KOPT-K1 (cell line): Measurements from ENCODE around the gene OR5H15.
"Not testable (repeated sequence)": the region's sequence is repeated elsewhere in the genome, so short reads cannot be mapped to it uniquely, and the experiment has no call there.

Experiments used
- H3K27ac ChIP-seq: fragments of 200-600 bp; sonication (generic); 2 replicates; pipeline ENCODE4 v1.5.1; 2016; ENCODE audit warnings: antibody characterized with exemption, mild to moderate bottlenecking, low read depth, low read length; ENCODE audit not compliant: poor library complexity, severe bottlenecking
- H3K36me3 ChIP-seq: fragments of 200-600 bp; sonication (generic); 2 replicates; pipeline ENCODE4 v1.5.1; 2017; ENCODE audit warnings: antibody characterized with exemption, mild to moderate bottlenecking, low read length, moderate library complexity; ENCODE audit not compliant: insufficient read depth
- H3K9me3 ChIP-seq: fragments of 200-600 bp; sonication (generic); 2 replicates; pipeline ENCODE4 v1.5.1; 2017; ENCODE audit warnings: antibody characterized with exemption, low read length, mild to moderate bottlenecking; ENCODE audit not compliant: insufficient read depth, poor library complexity, severe bottlenecking

The OR5H15 gene

DNA sequence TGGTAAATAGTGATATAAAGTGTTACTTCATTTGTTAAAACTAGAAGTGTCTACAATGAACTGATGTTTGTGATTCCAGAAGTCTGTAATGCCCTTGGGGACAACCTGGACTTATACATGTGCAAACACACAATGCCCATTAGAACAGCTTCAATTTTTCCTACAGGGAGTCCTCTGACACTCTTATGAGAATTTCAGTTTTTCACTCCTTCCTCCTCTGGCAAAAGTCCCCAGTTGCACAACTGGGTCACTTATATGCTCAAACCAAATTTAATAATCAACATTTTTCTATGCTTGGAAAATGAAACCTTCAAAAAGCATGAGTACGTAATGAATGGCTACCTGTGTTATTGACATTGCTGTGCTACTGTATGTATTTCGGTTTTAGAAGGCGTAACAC is at the start of gene OR5H15:
Gene OR5H15, plus strand, starts transcription at position 301 of the 400 bp plus-strand sequence. CDS start 2,004 bp downstream, outside the sequence.
- no peaks in the 10 kb centered on the region for H3K9me3 ChIP-seq
- H3K36me3 ChIP-seq, result no peaks in the 10 kb centered on the region
- H3K27ac ChIP-seq, result no peak within 1 kb of the TSS

DNA sequence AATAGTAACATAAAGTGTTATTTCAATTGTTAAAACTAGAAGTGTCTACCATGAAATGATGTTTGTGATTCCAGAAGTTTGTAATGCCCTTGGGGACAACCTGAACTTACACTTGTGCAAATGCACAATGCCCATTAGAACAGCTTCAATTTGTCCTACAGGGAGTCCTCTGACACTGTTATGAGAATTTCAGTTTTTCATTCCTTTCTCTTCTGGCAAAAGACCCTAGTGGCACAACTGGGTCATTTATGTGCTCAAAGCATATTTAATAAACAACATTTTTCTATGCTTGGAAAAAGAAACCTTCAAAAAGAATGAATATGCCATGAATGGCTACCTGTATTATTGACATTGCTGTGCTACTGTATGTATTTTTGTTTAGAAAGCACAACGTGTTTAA is 36.1 kb upstream of the OR5H15 start, which contains the start of gene OR5H1:
Gene OR5H1, plus strand, starts transcription at position 301 of the 400 bp plus-strand sequence. CDS start 1,977 bp downstream, outside the sequence.
- no peaks in the 10 kb centered on the region for H3K9me3 ChIP-seq

DNA sequence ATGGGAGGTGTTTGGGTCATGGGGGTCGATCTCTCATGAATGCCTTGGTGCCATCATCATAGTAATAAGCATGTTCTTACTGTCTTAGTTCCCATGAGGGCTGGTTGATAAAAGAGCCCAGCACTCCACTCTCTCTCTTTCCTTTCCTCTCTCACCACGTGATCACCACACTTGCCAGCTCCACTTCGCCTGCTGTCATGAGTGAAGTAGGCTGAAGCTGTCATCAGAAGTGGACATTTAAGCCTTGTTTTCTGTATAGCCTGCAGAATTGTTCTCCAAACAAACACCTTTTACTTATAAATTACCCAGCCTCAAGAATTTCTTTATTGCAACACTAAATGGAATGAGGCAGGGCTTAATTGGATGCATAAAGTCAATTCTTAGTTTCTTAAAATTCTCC is 29.9 kb upstream of the OR5H15 start:
- no peak overlapping the region for H3K27ac ChIP-seq
- H3K9me3 ChIP-seq, result no peaks in the 10 kb centered on the region
- H3K36me3 ChIP-seq, result no peaks in the 10 kb centered on the region

More for the DNA sequence above, 36.1 kb upstream of the OR5H15 start, which contains the start of gene OR5H1:
- Histone ChIP-seq H3K27ac (no peak within 1 kb of the TSS), H3K36me3 (no peaks in the 10 kb centered on the region)

DNA sequence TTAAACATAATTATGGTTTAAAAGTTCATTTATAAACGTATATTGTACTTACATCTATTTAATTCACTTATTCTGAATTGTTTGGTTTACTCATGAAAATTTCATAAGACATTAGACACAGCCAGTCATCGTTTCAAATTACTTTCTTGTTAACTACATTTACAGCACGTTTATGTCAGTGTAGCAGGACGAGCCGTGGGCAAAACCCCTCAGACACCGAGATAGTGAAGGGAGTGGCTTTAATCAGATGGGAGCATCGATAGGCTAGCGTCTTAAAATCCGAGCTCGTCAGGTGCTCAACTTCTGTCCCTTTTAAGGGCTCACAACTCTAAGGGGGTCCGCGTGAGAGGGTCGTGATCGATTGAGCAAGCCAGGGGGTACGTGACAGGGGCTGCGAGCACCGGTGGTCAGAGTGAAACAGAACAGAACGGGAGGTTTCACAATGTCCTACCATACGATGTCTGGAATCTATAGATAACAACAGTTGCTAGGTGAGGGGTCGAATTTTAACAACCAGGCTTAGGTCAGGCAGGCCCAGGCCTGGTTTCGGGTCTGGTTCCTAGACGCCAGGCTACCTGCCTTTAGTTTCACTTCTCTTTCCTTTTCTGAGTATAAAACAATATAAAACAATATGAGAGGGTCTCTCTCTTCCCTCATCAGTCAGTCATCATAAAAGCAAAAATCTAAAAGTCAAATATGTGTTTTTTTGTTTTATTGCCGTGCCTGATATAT is 28.5 kb upstream of the OR5H15 start:
- H3K36me3 ChIP-seq, H3K27ac ChIP-seq, H3K9me3 ChIP-seq: not testable (repeated sequence)

DNA sequence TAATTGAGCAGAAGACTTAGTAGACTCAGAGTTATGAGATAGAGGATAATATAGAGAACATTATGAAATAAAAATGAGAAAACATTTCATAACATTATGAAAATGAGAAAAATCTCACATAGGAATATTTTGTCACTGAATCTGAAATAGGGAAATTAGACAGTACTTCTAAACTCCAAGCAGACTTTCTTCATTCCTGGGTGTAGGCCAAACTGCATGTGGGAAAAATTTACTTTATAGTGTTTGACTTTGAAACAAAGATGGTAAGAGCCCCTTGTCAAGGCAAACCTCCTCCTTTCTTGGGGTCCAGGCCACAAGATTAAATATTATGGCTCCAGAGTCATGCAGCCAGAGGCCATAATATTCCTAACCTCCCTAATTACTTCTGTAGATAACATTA is 26.0 kb upstream of the OR5H15 start:
- Histone ChIP-seq H3K9me3 (no peaks in the 10 kb centered on the region), H3K36me3 (no peaks in the 10 kb centered on the region), H3K27ac (no peak overlapping the region)

DNA sequence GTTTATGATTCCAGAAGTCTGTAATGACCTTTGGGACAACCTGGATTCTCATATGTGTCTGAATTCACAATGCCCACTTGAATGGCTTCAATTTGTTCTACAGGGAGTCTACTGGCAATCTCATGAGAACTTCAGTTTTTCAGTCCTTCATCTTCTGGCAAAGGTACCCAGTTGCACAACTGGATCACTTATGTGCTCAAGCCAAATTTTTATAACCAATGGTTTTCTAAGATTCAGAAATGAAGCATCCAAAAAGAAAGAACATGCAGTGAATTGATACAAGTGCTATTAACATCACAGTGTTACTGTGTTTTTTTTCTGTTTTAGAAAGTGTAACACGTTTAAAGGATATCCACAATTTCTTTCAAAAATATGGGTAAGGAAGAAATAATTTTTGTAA is 19.3 kb upstream of the OR5H15 start, which contains the start of gene OR5H14:
Gene OR5H14, plus strand, starts transcription at position 301 of the 400 bp plus-strand sequence. CDS start 1,907 bp downstream, outside the sequence.
- H3K9me3 ChIP-seq, result no peaks in the 10 kb centered on the region
- no peaks in the 10 kb centered on the region for H3K36me3 ChIP-seq
- no peak within 1 kb of the TSS for H3K27ac ChIP-seq

DNA sequence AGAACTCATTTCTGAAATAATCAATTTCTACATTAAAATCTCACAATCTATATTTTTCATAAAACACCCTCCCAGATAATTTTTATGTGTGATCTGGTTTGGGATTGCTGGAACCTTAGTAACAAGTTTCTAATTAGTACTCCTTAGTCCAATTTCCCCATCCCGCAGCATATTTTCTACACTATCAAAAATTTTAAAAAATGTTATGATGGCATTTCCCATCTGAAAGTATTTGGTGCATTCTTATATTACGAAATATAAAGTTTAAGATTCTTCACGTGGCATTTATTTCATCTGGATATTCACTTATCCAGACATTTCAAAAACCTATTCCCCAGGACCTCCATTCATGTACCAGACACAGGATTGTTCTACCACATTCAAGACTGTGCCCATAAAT is 17.7 kb upstream of the OR5H15 start:
- no peak overlapping the region for H3K27ac ChIP-seq
- H3K9me3 ChIP-seq, result no peaks in the 10 kb centered on the region
- no peaks in the 10 kb centered on the region for H3K36me3 ChIP-seq

DNA sequence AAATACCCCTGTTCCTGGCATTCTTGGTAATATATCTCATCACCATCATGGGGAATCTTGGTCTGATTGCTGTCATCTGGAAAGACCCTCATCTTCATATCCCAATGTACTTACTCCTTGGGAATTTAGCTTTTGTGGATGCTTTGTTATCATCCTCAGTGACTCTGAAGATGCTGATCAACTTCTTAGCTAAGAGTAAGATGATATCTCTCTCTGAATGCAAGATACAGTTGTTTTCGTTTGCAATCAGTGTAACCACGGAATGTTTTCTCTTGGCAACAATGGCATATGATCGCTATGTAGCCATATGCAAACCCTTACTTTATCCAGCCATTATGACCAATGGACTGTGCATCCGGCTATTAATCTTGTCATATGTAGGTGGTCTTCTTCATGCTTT is 17.0 kb upstream of the OR5H15 start:
- H3K27ac ChIP-seq, H3K36me3 ChIP-seq, H3K9me3 ChIP-seq: not testable (repeated sequence)

DNA sequence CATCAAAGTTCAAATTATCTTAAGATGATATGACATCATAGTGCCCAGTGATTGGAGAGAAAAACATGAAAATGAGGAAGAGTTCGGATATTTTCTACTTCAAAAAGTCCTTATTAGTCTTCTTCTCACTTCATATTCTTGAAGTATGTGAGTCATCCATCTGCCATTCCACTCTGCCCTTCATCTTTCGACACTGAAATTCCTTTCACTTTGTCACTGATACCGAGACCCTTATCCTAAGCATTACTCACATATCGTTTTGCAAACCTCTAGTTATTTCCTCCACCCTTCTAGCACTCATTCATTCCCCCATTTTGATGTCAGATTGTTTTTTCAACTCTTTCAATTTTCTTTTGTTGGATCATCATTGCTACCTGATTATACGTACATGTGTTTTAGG is 15.3 kb upstream of the OR5H15 start:
- Histone ChIP-seq H3K27ac (no peak overlapping the region), H3K36me3 (no peaks in the 10 kb centered on the region)

DNA sequence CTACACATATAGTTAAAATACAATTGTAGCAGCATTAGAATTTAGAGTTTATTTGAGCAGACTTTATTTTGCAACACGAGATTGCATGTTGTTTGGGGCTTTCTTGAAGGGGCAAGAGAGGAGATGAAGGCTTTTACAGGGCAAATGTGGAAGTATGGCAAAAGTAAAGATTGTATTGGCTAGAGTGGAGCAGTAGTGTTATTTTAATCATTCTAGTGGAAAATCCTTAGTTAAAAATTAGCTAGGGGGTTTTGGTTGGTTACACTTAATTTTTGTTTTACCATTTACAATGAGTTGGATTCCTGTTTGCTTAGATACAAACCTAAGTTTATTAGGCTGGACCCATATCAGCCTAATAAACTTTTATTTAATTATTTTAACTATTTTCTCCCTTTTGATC is 4.6 kb downstream of the OR5H15 start:
- Histone ChIP-seq H3K9me3 (no peaks in the 10 kb centered on the region), H3K36me3 (no peaks in the 10 kb centered on the region), H3K27ac (no peak overlapping the region)

More for the DNA sequence above, 15.3 kb upstream of the OR5H15 start:
- no peaks in the 10 kb centered on the region for H3K9me3 ChIP-seq

DNA sequence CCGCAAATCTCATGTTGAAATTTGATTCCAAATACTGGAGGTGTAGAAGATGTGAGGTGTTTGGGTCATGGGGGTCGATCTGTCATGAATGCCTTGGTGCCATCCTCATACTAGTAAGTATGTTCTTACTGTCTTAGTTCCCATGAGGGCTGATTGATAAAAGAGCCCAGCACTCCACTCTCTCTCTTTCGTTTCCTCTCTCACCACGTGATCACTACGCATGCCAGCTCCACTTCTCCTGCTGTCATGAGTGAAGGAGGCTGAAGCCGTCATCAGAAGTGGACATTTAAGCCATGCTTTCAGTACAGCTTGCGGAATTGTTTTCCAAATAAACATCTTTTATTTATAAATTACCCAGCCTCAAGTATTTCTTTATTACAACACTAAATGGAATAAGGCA is 6.1 kb downstream of the OR5H15 start:
- H3K9me3 ChIP-seq, result no peaks in the 10 kb centered on the region
- H3K27ac ChIP-seq, result no peak overlapping the region
- no peaks in the 10 kb centered on the region for H3K36me3 ChIP-seq

DNA sequence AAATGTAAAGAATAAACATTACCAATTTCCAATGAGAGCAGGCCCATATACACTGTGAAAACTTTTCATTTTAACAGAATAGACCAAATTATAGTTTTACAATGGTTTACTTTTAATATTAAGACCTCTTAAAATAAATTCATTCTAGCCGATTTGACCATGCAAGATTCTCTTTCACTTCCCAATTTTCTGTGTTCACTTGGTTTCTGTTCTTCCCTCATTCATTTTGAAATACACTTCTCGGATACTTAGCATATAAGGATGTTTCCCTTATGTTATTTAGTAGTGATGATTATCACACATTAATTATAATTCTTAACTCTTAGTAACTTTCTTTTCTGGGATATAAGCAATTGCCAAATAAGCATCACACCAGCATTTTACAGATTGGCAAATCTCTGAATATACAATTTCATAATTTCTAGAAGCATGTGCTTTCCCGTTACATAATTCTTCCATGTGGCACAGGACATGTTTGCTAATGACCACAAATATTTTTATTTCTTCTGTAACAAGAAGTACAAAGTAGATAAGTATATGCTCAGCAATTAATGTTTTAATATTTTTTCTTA is 13.9 kb downstream of the OR5H15 start:
- Histone ChIP-seq H3K36me3 (no peaks in the 10 kb centered on the region), H3K27ac (no peak overlapping the region)

DNA sequence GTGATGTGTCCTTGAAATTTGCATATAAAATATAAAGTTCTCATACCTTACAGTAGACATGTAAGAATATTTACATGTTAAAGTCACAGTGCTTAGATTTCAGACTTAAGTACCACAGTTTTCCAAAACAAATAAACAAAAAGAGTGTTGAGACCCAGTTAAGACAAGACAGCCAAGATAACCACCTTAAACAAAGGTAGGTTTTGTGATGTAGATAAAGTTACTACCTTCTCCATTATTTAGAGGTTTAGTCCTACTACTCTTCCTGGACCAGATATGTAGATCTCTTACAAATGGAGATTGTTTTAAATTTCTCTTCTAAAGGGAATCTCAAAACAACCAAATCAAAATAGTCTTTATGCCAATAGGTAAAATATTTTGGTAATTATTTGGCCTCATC is 15.7 kb downstream of the OR5H15 start:
- H3K36me3 ChIP-seq, result no peaks in the 10 kb centered on the region
- H3K27ac ChIP-seq, result no peak overlapping the region

More for the DNA sequence above, 13.9 kb downstream of the OR5H15 start:
- no peaks in the 10 kb centered on the region for H3K9me3 ChIP-seq

DNA sequence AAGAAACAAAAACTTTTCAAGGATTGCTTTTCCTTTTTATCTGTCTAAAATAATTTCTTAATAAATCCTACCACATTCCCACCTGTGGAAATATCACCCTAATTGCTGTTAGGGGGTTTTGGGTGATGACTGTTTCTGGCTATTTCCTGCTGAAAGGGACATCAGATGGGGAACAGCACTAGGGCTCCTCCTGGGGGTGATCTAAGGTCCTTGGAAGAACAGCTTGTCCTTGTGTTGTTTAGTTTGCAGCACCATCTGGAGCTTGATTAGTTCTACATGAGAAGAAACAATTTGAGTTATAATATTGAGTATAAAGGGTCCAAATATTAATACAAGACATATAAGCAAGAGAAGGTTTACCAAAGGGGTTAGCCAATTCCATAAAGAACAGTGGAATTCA is 18.7 kb downstream of the OR5H15 start:
- H3K27ac ChIP-seq, result no peak overlapping the region
- H3K36me3 ChIP-seq, result no peaks in the 10 kb centered on the region
- H3K9me3 ChIP-seq, result no peaks in the 10 kb centered on the region

More for the DNA sequence above, 15.7 kb downstream of the OR5H15 start:
- no peaks in the 10 kb centered on the region for H3K9me3 ChIP-seq

DNA sequence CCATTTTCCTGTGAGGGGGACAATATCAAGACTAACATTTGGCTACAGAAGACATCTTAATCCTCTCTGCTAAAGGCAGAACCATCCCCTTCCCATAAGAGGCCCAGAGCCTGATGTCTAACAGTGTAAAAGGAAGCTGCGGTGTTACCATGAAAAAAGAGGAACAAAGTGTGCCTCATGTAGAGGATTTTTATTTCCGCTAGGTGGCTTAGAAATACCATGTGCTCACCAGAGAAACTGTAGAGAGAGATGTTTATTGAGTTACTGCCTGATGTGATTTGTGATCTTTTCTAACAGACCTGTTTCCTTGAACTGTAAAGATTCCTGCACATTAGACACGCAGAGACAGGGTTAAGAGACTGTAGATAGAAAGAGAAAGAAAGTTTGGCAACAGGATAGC is 22.0 kb downstream of the OR5H15 start:
- no peaks in the 10 kb centered on the region for H3K36me3 ChIP-seq
- H3K9me3 ChIP-seq, result no peaks in the 10 kb centered on the region
- no peak overlapping the region for H3K27ac ChIP-seq

DNA sequence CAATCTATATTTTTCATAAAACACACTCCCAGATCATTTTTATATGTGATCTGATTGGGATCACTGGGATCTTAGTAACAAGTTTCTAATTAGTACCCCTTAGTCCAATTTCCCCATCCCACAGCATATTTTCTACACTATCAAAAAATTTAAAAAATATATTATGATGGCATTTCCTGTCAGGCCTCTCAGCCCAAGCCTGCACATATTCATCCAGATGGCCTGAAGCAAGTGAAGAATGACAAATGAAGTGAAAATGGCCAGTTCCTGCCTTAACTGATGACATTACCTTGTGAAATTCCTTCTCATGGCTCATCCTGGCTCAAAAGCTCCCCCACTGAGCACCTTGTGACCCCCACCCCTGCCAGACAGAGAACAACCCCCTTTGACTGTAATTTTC is 24.4 kb downstream of the OR5H15 start:
- not testable (repeated sequence) for H3K9me3 ChIP-seq, H3K27ac ChIP-seq, H3K36me3 ChIP-seq
